ENCODE results near the gene PHLPP2.
"Not testable (repeated sequence)": the region's sequence is repeated elsewhere in the genome, so short reads cannot be mapped to it uniquely, and the experiment has no call there.

PHLPP2 gene

DNA sequence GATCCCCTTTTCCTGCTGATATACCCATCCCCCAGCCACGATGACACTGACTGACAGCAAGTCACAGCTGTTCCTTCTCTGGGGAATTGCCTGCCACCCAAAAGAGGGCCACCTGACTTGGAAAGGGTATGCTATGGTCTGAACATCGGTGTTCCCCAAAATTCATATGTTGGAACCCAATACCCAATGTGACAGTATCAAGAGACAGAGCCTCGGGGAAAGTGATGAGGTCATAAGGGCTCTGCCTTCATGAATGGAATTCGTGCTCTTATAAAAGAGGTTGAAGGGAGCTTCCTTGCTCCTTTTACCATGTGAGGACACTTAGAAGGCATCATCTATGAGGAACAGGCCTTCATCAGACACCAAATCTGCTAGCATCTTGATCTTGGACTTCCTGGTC lies 106.1 kb downstream of the PHLPP2 start:
- DNase-seq: no peak

DNA sequence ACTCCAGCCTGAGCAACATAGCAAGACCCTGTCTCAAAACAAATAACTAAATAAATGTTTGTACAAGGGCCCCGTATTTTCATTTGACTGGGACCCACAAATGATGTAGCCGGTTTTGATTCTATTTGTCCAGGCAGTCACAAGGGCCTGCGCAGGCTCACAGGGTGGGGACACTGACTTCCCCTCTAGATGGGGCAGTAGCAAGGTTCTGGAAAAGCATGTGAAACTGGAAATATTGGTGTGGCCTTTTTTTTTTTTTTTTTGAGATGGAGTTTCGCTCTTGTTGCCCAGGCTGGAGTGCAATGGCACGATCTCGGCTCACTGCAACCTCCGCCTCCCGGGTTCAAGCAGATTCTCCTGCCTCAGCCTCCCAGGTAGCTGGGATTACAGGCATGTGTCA lies 109.5 kb downstream of the PHLPP2 start:
- DNase-seq: not testable (repeated sequence)

GRCh38 chr16:71610936-71611871 lies 113.3 kb downstream of the PHLPP2 start:
- DNase-seq: no peak

DNA sequence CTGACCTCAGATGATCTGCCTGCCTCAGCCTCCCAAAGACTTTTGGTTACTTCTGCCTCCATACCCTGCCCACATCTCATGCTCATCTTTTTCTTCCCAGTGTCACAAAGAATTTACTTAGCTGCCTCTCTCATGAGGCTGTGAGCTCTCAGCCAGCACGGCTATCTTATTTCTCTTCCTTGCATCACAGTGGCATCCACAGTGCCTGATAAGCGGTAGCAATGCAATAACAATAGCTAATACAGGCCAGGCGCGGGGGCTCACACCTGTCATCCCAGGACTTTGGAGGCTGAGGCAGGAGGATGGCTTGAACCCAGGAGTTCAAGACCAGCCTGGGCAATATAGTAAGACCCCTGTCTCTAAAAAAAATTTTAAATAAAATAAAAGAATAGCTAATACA lies 114.1 kb downstream of the PHLPP2 start:
- DNase-seq: no peak

- no peak for DNase-seq
Measured at GRCh38 chr16:71609066-71609465, 115.4 kb downstream of the PHLPP2 start.

- no peak for DNase-seq
Measured at GRCh38 chr16:71600822-71601221, 123.7 kb downstream of the PHLPP2 start.

DNA sequence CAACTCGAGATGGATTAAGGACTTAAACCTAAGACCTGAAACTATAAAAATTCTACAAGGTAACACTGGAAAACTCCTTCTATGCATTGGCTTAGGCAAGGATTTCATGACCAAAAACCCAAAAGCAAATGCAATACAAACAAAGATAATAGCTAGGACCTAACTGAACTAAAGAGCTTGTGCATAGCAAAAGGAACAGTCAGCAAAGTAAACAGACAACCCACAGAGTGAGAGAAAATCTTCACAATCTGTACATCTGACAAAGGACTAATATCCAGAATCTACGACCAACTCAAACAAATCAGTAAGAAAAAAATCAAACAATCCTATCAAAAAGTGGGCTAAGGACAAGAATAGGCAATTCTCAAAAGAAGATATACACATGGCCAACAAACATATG lies 126.1 kb downstream of the PHLPP2 start:
- not testable (repeated sequence) for DNase-seq

- not testable (repeated sequence) for DNase-seq
Measured at GRCh38 chr16:71595340-71595826, 129.1 kb downstream of the PHLPP2 start.

Measured in DMS79 (cell line).